MM.1S (cell line): ENCODE data around the gene SLC12A4.

Experiments used
- EZH2 ChIP-seq: fragments of 300-600 bp; sonication (generic); optimal IDR thresholded peaks from 2 replicates; pipeline ENCODE3; 2017; ENCODE audit warnings: low read depth, mild to moderate bottlenecking, antibody characterized with exemption, low read length, mixed read lengths
- EZH2phosphoT487 ChIP-seq: fragments of 300-600 bp; sonication (generic); IDR thresholded peaks from 2 replicates; pipeline ENCODE4 v1.6.1; 2018; ENCODE audit warnings: antibody characterized with exemption, low read length
- TF ChIP-seq, protein P1 (sequence below): fragments of 300-600 bp; sonication (generic); IDR thresholded peaks from 2 replicates; pipeline ENCODE4 v1.5.1; 2016; ENCODE audit warnings: antibody characterized with exemption, low read length, mixed read lengths

DNA sequence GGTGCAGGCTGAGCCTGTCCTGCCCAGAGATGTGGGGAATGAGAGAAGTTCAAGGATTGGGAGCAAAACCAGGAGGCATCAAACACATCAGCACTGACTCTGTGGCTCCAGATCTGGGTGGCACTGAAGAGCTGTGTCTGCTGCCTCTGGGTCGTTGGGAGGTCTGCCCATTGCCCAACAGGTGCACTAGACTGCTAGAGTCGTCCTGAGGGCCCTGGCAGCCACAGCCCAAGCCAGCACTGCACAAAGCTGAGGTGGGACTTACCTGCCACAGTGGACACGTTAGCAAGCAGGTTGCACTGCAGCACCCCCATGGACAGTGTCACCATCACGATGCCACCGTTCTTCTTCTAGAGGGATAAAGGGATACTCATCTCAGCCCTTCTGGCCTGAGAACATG lies 8.6 kb upstream of the SLC12A4 start:
- TF ChIP-seq, protein P1, sequence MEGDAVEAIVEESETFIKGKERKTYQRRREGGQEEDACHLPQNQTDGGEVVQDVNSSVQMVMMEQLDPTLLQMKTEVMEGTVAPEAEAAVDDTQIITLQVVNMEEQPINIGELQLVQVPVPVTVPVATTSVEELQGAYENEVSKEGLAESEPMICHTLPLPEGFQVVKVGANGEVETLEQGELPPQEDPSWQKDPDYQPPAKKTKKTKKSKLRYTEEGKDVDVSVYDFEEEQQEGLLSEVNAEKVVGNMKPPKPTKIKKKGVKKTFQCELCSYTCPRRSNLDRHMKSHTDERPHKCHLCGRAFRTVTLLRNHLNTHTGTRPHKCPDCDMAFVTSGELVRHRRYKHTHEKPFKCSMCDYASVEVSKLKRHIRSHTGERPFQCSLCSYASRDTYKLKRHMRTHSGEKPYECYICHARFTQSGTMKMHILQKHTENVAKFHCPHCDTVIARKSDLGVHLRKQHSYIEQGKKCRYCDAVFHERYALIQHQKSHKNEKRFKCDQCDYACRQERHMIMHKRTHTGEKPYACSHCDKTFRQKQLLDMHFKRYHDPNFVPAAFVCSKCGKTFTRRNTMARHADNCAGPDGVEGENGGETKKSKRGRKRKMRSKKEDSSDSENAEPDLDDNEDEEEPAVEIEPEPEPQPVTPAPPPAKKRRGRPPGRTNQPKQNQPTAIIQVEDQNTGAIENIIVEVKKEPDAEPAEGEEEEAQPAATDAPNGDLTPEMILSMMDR = no peak
- no peak for TF ChIP-seq EZH2
- no peak for TF ChIP-seq EZH2phosphoT487
